H1 (cell line): Measurements from ENCODE around the gene SPTLC3. TPM values are rescaled to one million over a fixed set of nuclear protein-coding genes. Genes with fewer than 3 reads are reported as not detected.

Experiments
- CTCF ChIA-PET: fragments of 300-600 bp; sonication (Branson Sonifier 250); formaldehyde crosslinking; loops from one replicate; lab custom pipeline; 2021; ENCODE audit not compliant: partially characterized antibody; lab: Charles Lee
- POLR2A ChIA-PET: fragments of 300-600 bp; sonication (Branson Sonifier 250); formaldehyde crosslinking; loops from one replicate; lab custom pipeline; 2021; ENCODE audit warnings: inconsistent platforms; ENCODE audit not compliant: partially characterized antibody; lab: Charles Lee
- DNase-seq, 2 experiments: peaks; one replicate each; pipeline versions ENCODE4 v3.0.0 to v3.0.0-alpha.2; 2010 to 2022; ENCODE audit warnings: low spot score in 2 of 2, low read depth in 1 of 2, mixed read lengths in 1 of 2
- FAIRE-seq: peaks from 2 replicates; lab custom pipeline; 2011; peaks lifted over from hg19 to GRCh38; lab: Jason Lieb, UNC
- H2AFZ ChIP-seq: 2 replicates; pipeline ENCODE4 v1.8.1; 2012; ENCODE audit warnings: low read length, inconsistent platforms
- H2AK5ac ChIP-seq: 2 replicates; pipeline ENCODE4 v1.6.1; 2013; ENCODE audit warnings: low read depth, low read length
- H2BK120ac ChIP-seq: replicated peaks from 2 replicates; pipeline ENCODE3; 2013; ENCODE audit warnings: low read depth, low read length, inconsistent platforms
- H2BK12ac ChIP-seq: 2 replicates; pipeline ENCODE4 v1.6.1; 2013; ENCODE audit warnings: low read depth, low read length
- H2BK15ac ChIP-seq: 2 replicates; pipeline ENCODE4 v1.6.1; 2013; ENCODE audit warnings: low read length
- H2BK20ac ChIP-seq: 2 replicates; pipeline ENCODE4 v1.6.1; 2013; ENCODE audit warnings: low read length
- H2BK5ac ChIP-seq: 2 replicates; pipeline ENCODE4 v1.6.1; 2013; ENCODE audit warnings: low read depth, low read length
- H3K14ac ChIP-seq: 2 replicates; pipeline ENCODE4 v1.6.1; 2013; ENCODE audit warnings: inconsistent platforms; ENCODE audit not compliant: insufficient read length
- H3K18ac ChIP-seq: 2 replicates; pipeline ENCODE4 v1.6.1; 2013; ENCODE audit warnings: low read length; ENCODE audit errors: extremely low read depth
- H3K23ac ChIP-seq: 2 replicates; pipeline ENCODE4 v1.6.1; 2013; ENCODE audit warnings: inconsistent platforms; ENCODE audit not compliant: insufficient read length
- H3K23me2 ChIP-seq: 2 replicates; pipeline ENCODE4 v1.6.1; 2013; ENCODE audit warnings: low read depth, low read length
- H3K27ac ChIP-seq: 2 replicates; pipeline ENCODE4 v1.6.1; 2011; ENCODE audit warnings: low read depth, low read length, inconsistent platforms
- H3K27me3 ChIP-seq, 4 experiments: replicated peaks in 1 of 4; 1 replicate in 1 of 4; 2 replicates in 3 of 4; pipeline versions ENCODE4 v1.6.1 to v1.8.1; 2011 to 2013; ENCODE audit warnings: low read length in 3 of 4, mild to moderate bottlenecking in 3 of 4, inconsistent platforms in 2 of 4, mixed read lengths in 2 of 4, moderate library complexity in 1 of 4; ENCODE audit not compliant: control insufficient read depth in 3 of 4, insufficient read depth in 3 of 4; ENCODE audit errors: extremely low read depth in 1 of 4
- H3K36me3 ChIP-seq, 4 experiments: 2 replicates each; pipeline versions ENCODE4 v1.6.1 to v1.8.1; 2011 to 2013; ENCODE audit warnings: mild to moderate bottlenecking in 4 of 4, low read length in 3 of 4, moderate library complexity in 2 of 4, control low read depth in 1 of 4, inconsistent platforms in 1 of 4; ENCODE audit not compliant: insufficient read depth in 4 of 4, control insufficient read depth in 2 of 4
- H3K4ac ChIP-seq: replicated peaks from 2 replicates; pipeline ENCODE3; 2013; ENCODE audit warnings: low read length, low read depth, mixed read lengths, inconsistent platforms; ENCODE audit not compliant: insufficient read length
- H3K4me1 ChIP-seq, 4 experiments: replicated peaks in 1 of 4; 1 replicate in 1 of 4; 2 replicates in 3 of 4; pipeline versions ENCODE4 v1.6.1 to v1.8.1; 2011 to 2013; ENCODE audit warnings: low read length in 3 of 4, inconsistent platforms in 2 of 4, mixed read lengths in 1 of 4; ENCODE audit not compliant: insufficient read depth in 4 of 4, control insufficient read depth in 3 of 4
- H3K4me2 ChIP-seq, 2 experiments: 2 replicates each; pipeline versions ENCODE4 v1.6.1 to v1.8.1; 2011 to 2013; ENCODE audit warnings: low read depth in 2 of 2, low read length in 2 of 2, control low read depth in 1 of 2, inconsistent platforms in 1 of 2, mild to moderate bottlenecking in 1 of 2; ENCODE audit not compliant: insufficient read depth in 1 of 2
- H3K4me3 ChIP-seq, 4 experiments: fragments of 200-600, 300-600 bp in 1 of 4; sonication (generic), shearing (Covaris generic), sonication (Bioruptor Twin) in 1 of 4; 2 replicates each; pipeline versions ENCODE4 v1.5.1 to v1.8.1; 2011 to 2016; ENCODE audit warnings: low read length in 4 of 4, low read depth in 3 of 4, control low read depth in 2 of 4, inconsistent platforms in 2 of 4, mild to moderate bottlenecking in 2 of 4, mixed read lengths in 1 of 4, moderate library complexity in 1 of 4; ENCODE audit not compliant: insufficient read depth in 2 of 4; ENCODE audit errors: extremely low read depth in 1 of 4
- H3K56ac ChIP-seq: replicated peaks from 2 replicates; pipeline ENCODE3; 2013; ENCODE audit warnings: low read depth, mild to moderate bottlenecking, mixed read lengths, low read length, inconsistent platforms; ENCODE audit not compliant: insufficient read length
- H3K79me1 ChIP-seq: 2 replicates; pipeline ENCODE4 v1.6.1; 2013; ENCODE audit warnings: low read depth, low read length, control low read depth
- H3K79me2 ChIP-seq, 2 experiments: 2 replicates each; pipeline versions ENCODE4 v1.6.1 to v1.8.1; 2012 to 2013; ENCODE audit warnings: low read length in 2 of 2, mild to moderate bottlenecking in 2 of 2, inconsistent platforms in 1 of 2; ENCODE audit not compliant: insufficient read depth in 2 of 2, control insufficient read depth in 1 of 2
- H3K9ac ChIP-seq, 4 experiments: replicated peaks in 1 of 4; 1 replicate in 1 of 4; 2 replicates in 3 of 4; pipeline versions ENCODE4 v1.6.1 to v1.8.1; 2011 to 2013; ENCODE audit warnings: low read depth in 3 of 4, low read length in 3 of 4, control low read depth in 2 of 4, mild to moderate bottlenecking in 2 of 4, moderate library complexity in 2 of 4, inconsistent platforms in 1 of 4; ENCODE audit errors: extremely low read depth in 1 of 4
- H3K9me3 ChIP-seq, 2 experiments: 2 replicates each; pipeline versions ENCODE4 v1.6.1 to v1.8.1; 2012 to 2013; ENCODE audit warnings: mild to moderate bottlenecking in 2 of 2, moderate library complexity in 2 of 2, control low read depth in 1 of 2, inconsistent platforms in 1 of 2, low read depth in 1 of 2, low read length in 1 of 2, mixed read lengths in 1 of 2; ENCODE audit not compliant: insufficient read depth in 2 of 2
- H4K20me1 ChIP-seq, 2 experiments: replicated peaks in 1 of 2; 2 replicates each; pipeline versions ENCODE3 to v1.8.1; 2011 to 2013; ENCODE audit warnings: inconsistent platforms in 2 of 2, low read length in 2 of 2, mild to moderate bottlenecking in 1 of 2; ENCODE audit not compliant: insufficient read depth in 2 of 2, control insufficient read depth in 1 of 2
- H4K5ac ChIP-seq: 2 replicates; pipeline ENCODE4 v1.6.1; 2013; ENCODE audit warnings: low read length, low read depth, mixed read lengths, inconsistent platforms; ENCODE audit not compliant: insufficient read length
- H4K8ac ChIP-seq: 2 replicates; pipeline ENCODE4 v1.8.0; 2013; ENCODE audit warnings: mild to moderate bottlenecking, moderate library complexity, low read length, inconsistent platforms; ENCODE audit not compliant: insufficient read depth; ENCODE audit errors: extremely low read depth
- H4K91ac ChIP-seq: replicated peaks from 2 replicates; pipeline ENCODE3; 2013; ENCODE audit warnings: low read length, mixed read lengths, inconsistent platforms; ENCODE audit not compliant: insufficient read length
- ASH2L ChIP-seq: fragments of 200-600, 300-600 bp; sonication (generic); IDR thresholded peaks from one replicate; pipeline ENCODE4 v1.7.1; 2017; ENCODE audit warnings: low read length
- BACH1 ChIP-seq: IDR thresholded peaks from 2 replicates; pipeline ENCODE4 v1.6.1; 2012; ENCODE audit warnings: low read length, improper control_type of control experiment
- E2F6 ChIP-seq: IDR thresholded peaks from 2 replicates; pipeline ENCODE4 v1.6.1; 2012; ENCODE audit warnings: inconsistent platforms
- EGR1 ChIP-seq: IDR thresholded peaks from 2 replicates; pipeline ENCODE4 v1.6.1; 2011; ENCODE audit warnings: low read depth, low read length, borderline replicate concordance
- GTF2F1 ChIP-seq: IDR thresholded peaks from 2 replicates; pipeline ENCODE4 v1.6.1; 2012; ENCODE audit warnings: low read depth, low read length, improper control_type of control experiment, borderline replicate concordance
- JUN ChIP-seq: IDR thresholded peaks from 2 replicates; pipeline ENCODE4 v1.6.1; 2011; ENCODE audit warnings: low read depth, mild to moderate bottlenecking, improper control_type of control experiment, low read length
- NANOG ChIP-seq: IDR thresholded peaks from 2 replicates; pipeline ENCODE4 v1.6.1; 2011; ENCODE audit warnings: low read length, low read depth, mild to moderate bottlenecking, inconsistent platforms; ENCODE audit not compliant: insufficient read depth, poor library complexity, severe bottlenecking
- POLR2A ChIP-seq, 2 experiments: IDR thresholded peaks; 1 replicate in 1 of 2; 2 replicates in 1 of 2; pipeline ENCODE4 v1.6.1; 2011; ENCODE audit warnings: low read depth in 2 of 2, low read length in 2 of 2, mild to moderate bottlenecking in 2 of 2; ENCODE audit errors: control extremely low read depth in 1 of 2
- POLR2AphosphoS5 ChIP-seq: IDR thresholded peaks from 2 replicates; pipeline ENCODE4 v1.6.1; 2011; ENCODE audit warnings: low read depth, low read length
- RFX5 ChIP-seq: IDR thresholded peaks from 2 replicates; pipeline ENCODE4 v1.6.1; 2011; ENCODE audit warnings: low read depth, low read length, improper control_type of control experiment, borderline replicate concordance
- SP4 ChIP-seq: IDR thresholded peaks from 2 replicates; pipeline ENCODE4 v1.6.1; 2012; ENCODE audit warnings: low read length, inconsistent platforms
- SUZ12 ChIP-seq: fragments of 200-600 bp; sonication (generic); IDR thresholded peaks from 2 replicates; pipeline ENCODE4 v1.6.1; 2012; ENCODE audit warnings: mild to moderate bottlenecking, inconsistent platforms, low read length, moderate library complexity, mixed read lengths
- TBP ChIP-seq: IDR thresholded peaks from 2 replicates; pipeline ENCODE4 v1.6.1; 2011; ENCODE audit warnings: low read depth, low read length, improper control_type of control experiment
- WGBS, 2 experiments: shearing (Covaris generic) in 1 of 2; methylation state at CpG; one replicate each; pipeline versions ENCODE4 v1.1.6 to v1.1.7; 2013 to 2015; ENCODE audit warnings: low lambda C conversion rate in 2 of 2, mixed read lengths in 2 of 2, inconsistent platforms in 1 of 2, low coverage in 1 of 2, missing lambda C conversion rate in 1 of 2; ENCODE audit not compliant: insufficient replicate concordance in 2 of 2, insufficient coverage in 1 of 2, insufficient read length in 1 of 2; ENCODE audit errors: extremely low coverage in 1 of 2, missing lambda C conversion rate in 1 of 2; 5-methylcytosine and 5-hydroxymethylcytosine counted together
- polyA plus RNA-seq, 7 experiments: library from polyadenylated mRNA; depleted of rRNA in 3 of 7; stranded (reverse) in 5 of 7; unstranded in 2 of 7; fragments of >200 nt in 5 of 7; fragments of 200-250 nt in 2 of 7; gene quantifications; 1 replicate in 5 of 7; 2 replicates in 1 of 7; 4 replicates in 1 of 7; pipeline versions ENCODE4 v1.2.1 to v1.2.3, GENCODE V29; 2011 to 2013; ENCODE audit warnings: missing spikeins in 2 of 7, mixed read lengths in 2 of 7
- total RNA-seq: library from RNA; stranded (reverse); fragmentation: NEBNext Ultra II Directional; extraction: Animal tissue kit (Norgen Biotek cat#: 25700); gene quantifications from 2 replicates; pipeline ENCODE4 v1.2.1, GENCODE V29; 2021

Gene SPTLC3
- total and polyA plus RNA-seq, 2 of the 8 experiments (the other 6 are each of a cell fraction or from before 2014, with no cell fraction given), result 0.23 to 0.82 TPM

GRCh38 chr20:13205425-13205824 lies 196.7 kb downstream of the SPTLC3 start:
- WGBS, 2 experiments, result 87% methylated on average over 4 of the region's 4 CpGs; no CpG with 5 or more reads in 1 of the 2 experiments
- H3K79me2 ChIP-seq, result no peaks in the 10 kb centered on the region
- peaks cover 0 to 7% (median 0%) of the 10 kb centered on the region in 4 experiments; a peak in 2 of 7 replicates for H3K4me1 ChIP-seq
- H3K56ac ChIP-seq, result no peak overlapping the region
- no peak overlapping the region for H3K4me2 ChIP-seq
- no peaks in the 10 kb centered on the region for H3K79me1 ChIP-seq
- no peak overlapping the region for H3K4me3 ChIP-seq
- H3K36me3 ChIP-seq, result no peaks in the 10 kb centered on the region
- H3K23me2 ChIP-seq, result peaks cover 4% of the 10 kb centered on the region
- H3K27me3 ChIP-seq, result no peaks in the 10 kb centered on the region
- no peak overlapping the region for H2AK5ac ChIP-seq
- POLR2A ChIA-PET, result no interaction called here
- H3K23ac ChIP-seq, result no peak overlapping the region
- no peak overlapping the region for H2BK15ac ChIP-seq
- no peak overlapping the region for H4K91ac ChIP-seq
- H2BK5ac ChIP-seq, result no peak overlapping the region
- CTCF ChIA-PET, result interaction anchor here (0.9 to 2.0 kb wide), 3 partner anchors 11 to 341 kb away, joined by 3 to 6 read pairs (median 3); no protein-coding TSS in a partner anchor
- no peak overlapping the region for H2BK120ac ChIP-seq
- H3K27ac ChIP-seq, result no peak overlapping the region
- TF ChIP-seq GTF2F1 (no peak), POLR2A (IDR thresholded peaks at IDR 0.05; ENCODE audit: control extremely low read depth in 1 of 2, low read depth in 2 of 2, low read length in 2 of 2) (no peak), SUZ12 (no peak), JUN (no peak), NANOG (no peak), POLR2AphosphoS5 (no peak), TBP (no peak), EGR1 (no peak), SP4 (no peak), E2F6 (no peak), ASH2L (no peak), RFX5 (no peak), BACH1 (no peak)
- DNase-seq (no peak), FAIRE-seq (no peak)
- no peak overlapping the region for H2AFZ ChIP-seq
- H3K9ac ChIP-seq, result no peak overlapping the region
- H4K20me1 ChIP-seq, result no peaks in the 10 kb centered on the region
- 0 out of 2 replicates have a peak overlapping the region, but pooled peaks have one; percentile 5 for H2BK12ac ChIP-seq
- H3K9me3 ChIP-seq, result no peaks in the 10 kb centered on the region
- no peak overlapping the region for H2BK20ac ChIP-seq
- no peak overlapping the region for H4K8ac ChIP-seq
- H3K4ac ChIP-seq, result no peak overlapping the region
- no peak overlapping the region for H3K14ac ChIP-seq
- no peak overlapping the region for H3K18ac ChIP-seq
- no peak overlapping the region for H4K5ac ChIP-seq
